GM12874 (cell line): ENCODE results near the gene FGD3.

Source experiments
- CTCF ChIP-seq: IDR thresholded peaks from 2 replicates; pipeline ENCODE4 v1.5.1; 2011; ENCODE audit warnings: low read depth, mild to moderate bottlenecking, control low read depth, low read length, moderate library complexity; ENCODE audit not compliant: insufficient read depth

FGD3 gene

GRCh38 chr9:93039976-93040375, 92.7 kb downstream of the FGD3 start:
- no peak for TF ChIP-seq CTCF

GRCh38 chr9:93040409-93040808, 93.1 kb downstream of the FGD3 start:
- no peak for TF ChIP-seq CTCF

- no peak for TF ChIP-seq CTCF
Measured at GRCh38 chr9:93041108-93041802, 93.9 kb downstream of the FGD3 start.

- no peak for TF ChIP-seq CTCF
Measured at GRCh38 chr9:93043122-93043521, 95.8 kb downstream of the FGD3 start.

GRCh38 chr9:93045521-93045920, 98.2 kb downstream of the FGD3 start:
- no peak for TF ChIP-seq CTCF

GRCh38 chr9:93048566-93049448, 101.5 kb downstream of the FGD3 start:
- no peak for TF ChIP-seq CTCF

GRCh38 chr9:93049491-93049890, 102.2 kb downstream of the FGD3 start:
- TF ChIP-seq CTCF: no peak
